IMR-90 (cell line): ENCODE measurements around the gene APAF1. TPM values are rescaled to one million over a fixed set of nuclear protein-coding genes. Genes with fewer than 3 reads are reported as not detected.

Source experiments
- ATAC-seq: fragments of 200-7000 bp; cut with Tn5 transposase; 2 replicates; pipeline ENCODE4 v1.9.1; 2020; ENCODE audit warnings: low read depth, mild to moderate bottlenecking, moderate library complexity
- BruUV-seq: library from RNA; stranded (reverse); fragments of 400-500 nt; replicated peaks from 2 replicates; lab custom pipeline; 2021; lab: Mats Ljungman, UMichigan
- CTCF ChIA-PET: fragments of 300-600 bp; formaldehyde crosslinking; extraction: SDS; loops from one replicate; lab custom pipeline; 2021; ENCODE audit warnings: antibody characterized with exemption; lab: Yijun Ruan, JAX
- POLR2A ChIA-PET: fragments of 300-600 bp; sonication (Branson Sonifier 250); formaldehyde crosslinking; loops from one replicate; lab custom pipeline; 2022; ENCODE audit warnings: antibody characterized with exemption; ENCODE audit not compliant: unreplicated experiment; lab: Charles Lee
- DNase-seq: peaks from one replicate; pipeline ENCODE4 v3.0.0; 2013
- H2AFZ ChIP-seq: replicated peaks from 2 replicates; pipeline ENCODE3; 2013; ENCODE audit warnings: low read length, mild to moderate bottlenecking; ENCODE audit not compliant: poor library complexity
- H2AK5ac ChIP-seq: 2 replicates; pipeline ENCODE4 v1.6.1; 2013; ENCODE audit warnings: low read depth, low read length, inconsistent platforms
- H2AK9ac ChIP-seq: replicated peaks from 2 replicates; pipeline ENCODE3; 2013; ENCODE audit warnings: mild to moderate bottlenecking, low read depth, low read length, moderate library complexity; ENCODE audit not compliant: poor library complexity
- H2BK120ac ChIP-seq: 2 replicates; pipeline ENCODE4 v1.6.1; 2013; ENCODE audit warnings: low read depth, low read length, inconsistent platforms
- H2BK15ac ChIP-seq: 3 replicates; pipeline ENCODE4 v1.6.1; 2013; ENCODE audit warnings: low read depth, low read length, inconsistent platforms
- H2BK20ac ChIP-seq: 2 replicates; pipeline ENCODE4 v1.6.1; 2013; ENCODE audit warnings: low read depth, mild to moderate bottlenecking, inconsistent platforms, low read length, moderate library complexity
- H2BK5ac ChIP-seq: 2 replicates; pipeline ENCODE4 v1.6.1; 2013; ENCODE audit warnings: mild to moderate bottlenecking, low read depth, low read length, inconsistent platforms; ENCODE audit not compliant: poor library complexity, severe bottlenecking
- H3K14ac ChIP-seq: replicated peaks from 2 replicates; pipeline ENCODE4 v1.6.1; 2013; ENCODE audit warnings: low read depth, low read length, inconsistent platforms
- H3K18ac ChIP-seq: 2 replicates; pipeline ENCODE4 v1.6.1; 2013; ENCODE audit warnings: low read depth, low read length, control low read depth
- H3K23ac ChIP-seq: 2 replicates; pipeline ENCODE4 v1.6.1; 2013; ENCODE audit warnings: low read depth, low read length, inconsistent platforms
- H3K27ac ChIP-seq: 2 replicates; pipeline ENCODE4 v1.5.1; 2013; ENCODE audit warnings: mild to moderate bottlenecking, control low read depth, low read length; ENCODE audit not compliant: insufficient read depth
- H3K27me3 ChIP-seq: 2 replicates; pipeline ENCODE4 v1.6.1; 2013; ENCODE audit warnings: low read length; ENCODE audit not compliant: control insufficient read depth, insufficient read depth
- H3K36me3 ChIP-seq: 2 replicates; pipeline ENCODE4 v1.6.1; 2013; ENCODE audit warnings: low read length, mixed read lengths; ENCODE audit not compliant: control insufficient read depth, insufficient read depth
- H3K4ac ChIP-seq: 2 replicates; pipeline ENCODE4 v1.6.1; 2013; ENCODE audit warnings: low read depth, low read length, inconsistent platforms
- H3K4me1 ChIP-seq: 2 replicates; pipeline ENCODE4 v1.6.1; 2013; ENCODE audit warnings: low read length, mixed read lengths; ENCODE audit not compliant: control insufficient read depth, insufficient read depth
- H3K4me2 ChIP-seq: 2 replicates; pipeline ENCODE4 v1.6.1; 2013; ENCODE audit warnings: low read depth, mild to moderate bottlenecking, control low read depth, low read length, moderate library complexity
- H3K4me3 ChIP-seq: 2 replicates; pipeline ENCODE4 v1.5.1; 2013; ENCODE audit warnings: low read depth, mild to moderate bottlenecking, control low read depth, low read length, moderate library complexity; ENCODE audit not compliant: insufficient read depth
- H3K56ac ChIP-seq: 2 replicates; pipeline ENCODE4 v1.6.1; 2013; ENCODE audit warnings: low read length, inconsistent platforms; ENCODE audit not compliant: insufficient read depth; ENCODE audit errors: extremely low read depth
- H3K79me1 ChIP-seq, 2 experiments: 2 replicates each; pipeline ENCODE4 v1.6.1; 2013; ENCODE audit warnings: low read length in 2 of 2, inconsistent platforms in 1 of 2, low read depth in 1 of 2
- H3K9ac ChIP-seq: 2 replicates; pipeline ENCODE4 v1.6.1; 2013; ENCODE audit warnings: low read depth, low read length, control low read depth
- H3K9me1 ChIP-seq: 2 replicates; pipeline ENCODE4 v1.6.1; 2013; ENCODE audit warnings: low read length, inconsistent platforms; ENCODE audit not compliant: insufficient read depth
- H3K9me3 ChIP-seq: 2 replicates; pipeline ENCODE4 v1.6.1; 2013; ENCODE audit warnings: low read length; ENCODE audit not compliant: control insufficient read depth, insufficient read depth
- H4K20me1 ChIP-seq: 2 replicates; pipeline ENCODE4 v1.6.1; 2013; ENCODE audit warnings: low read length, inconsistent platforms; ENCODE audit not compliant: insufficient read depth
- H4K5ac ChIP-seq: 2 replicates; pipeline ENCODE4 v1.6.1; 2013; ENCODE audit warnings: mild to moderate bottlenecking, low read depth, low read length, control low read depth
- H4K8ac ChIP-seq, 2 experiments: 2 replicates each; pipeline ENCODE4 v1.6.1; 2013; ENCODE audit warnings: low read depth in 2 of 2, low read length in 2 of 2, control low read depth in 1 of 2, inconsistent platforms in 1 of 2
- H4K91ac ChIP-seq: 2 replicates; pipeline ENCODE4 v1.6.1; 2013; ENCODE audit warnings: low read depth, low read length, inconsistent platforms; ENCODE audit not compliant: insufficient read depth
- BHLHE40 ChIP-seq: fragments of 150-350 bp; IDR thresholded peaks from 2 replicates; pipeline ENCODE4 v1.6.1; 2016; ENCODE audit warnings: mild to moderate bottlenecking, low read depth, low read length
- CEBPB ChIP-seq: IDR thresholded peaks from 2 replicates; pipeline ENCODE4 v1.6.1; 2012; ENCODE audit warnings: low read depth, low read length, improper control_type of control experiment
- CHD1 ChIP-seq: IDR thresholded peaks from 2 replicates; pipeline ENCODE4 v1.6.1; 2012; ENCODE audit warnings: low read depth, low read length, improper control_type of control experiment
- CTCF ChIP-seq: conservative IDR thresholded peaks from 2 replicates; pipeline ENCODE4 v1.5.1; 2012; ENCODE audit warnings: mild to moderate bottlenecking, low read depth, low read length, improper control_type of control experiment
- ELK1 ChIP-seq: fragments of 150-350 bp; IDR thresholded peaks from 2 replicates; pipeline ENCODE4 v1.6.1; 2016; ENCODE audit warnings: low read depth, mild to moderate bottlenecking, low read length, moderate library complexity, borderline replicate concordance
- FOS ChIP-seq: fragments of 150-350 bp; IDR thresholded peaks from 2 replicates; pipeline ENCODE4 v1.6.1; 2016; ENCODE audit warnings: low read depth, low read length
- MAFK ChIP-seq: IDR thresholded peaks from 2 replicates; pipeline ENCODE4 v1.6.1; 2012; ENCODE audit warnings: low read depth, low read length, improper control_type of control experiment
- MAZ ChIP-seq: IDR thresholded peaks from 2 replicates; pipeline ENCODE4 v1.6.1; 2012; ENCODE audit warnings: low read depth, mild to moderate bottlenecking, low read length, improper control_type of control experiment, moderate library complexity, borderline replicate concordance
- MXI1 ChIP-seq: IDR thresholded peaks from 2 replicates; pipeline ENCODE4 v1.6.1; 2012; ENCODE audit warnings: low read depth, mild to moderate bottlenecking, low read length, moderate library complexity, borderline replicate concordance
- NFE2L2 ChIP-seq: fragments of 150-350 bp; IDR thresholded peaks from 2 replicates; pipeline ENCODE4 v1.6.1; 2016; ENCODE audit warnings: low read depth, mild to moderate bottlenecking, low read length
- POLR2A ChIP-seq: IDR thresholded peaks from 2 replicates; pipeline ENCODE4 v1.6.1; 2012; ENCODE audit warnings: mild to moderate bottlenecking, low read depth, low read length
- RAD21 ChIP-seq: IDR thresholded peaks from 2 replicates; pipeline ENCODE4 v1.6.1; 2012; ENCODE audit warnings: low read length, improper control_type of control experiment
- RCOR1 ChIP-seq: IDR thresholded peaks from 2 replicates; pipeline ENCODE4 v1.6.1; 2012; ENCODE audit warnings: mild to moderate bottlenecking, low read length, improper control_type of control experiment; ENCODE audit not compliant: insufficient replicate concordance
- RFX5 ChIP-seq: IDR thresholded peaks from 2 replicates; pipeline ENCODE4 v1.8.0; 2012; ENCODE audit warnings: low read depth, mild to moderate bottlenecking, low read length, moderate library complexity
- SMC3 ChIP-seq: fragments of 150-350 bp; IDR thresholded peaks from 2 replicates; pipeline ENCODE4 v1.6.1; 2016; ENCODE audit warnings: low read depth, mild to moderate bottlenecking, antibody characterized with exemption, low read length, moderate library complexity
- USF2 ChIP-seq: fragments of 150-350 bp; IDR thresholded peaks from 2 replicates; pipeline ENCODE4 v1.6.1; 2017; ENCODE audit warnings: mild to moderate bottlenecking, antibody characterized with exemption, low read length, low read depth
- WGBS, 2 experiments: methylation state at CpG; one replicate each; pipeline versions ENCODE4 v1.1.5 to v1.1.7; 2013; ENCODE audit warnings: missing lambda C conversion rate in 2 of 2; ENCODE audit not compliant: insufficient read length in 1 of 2; ENCODE audit errors: extremely low coverage in 2 of 2; 5-methylcytosine and 5-hydroxymethylcytosine counted together
- dilution Hi-C: fragments of 300-500 bp; cut with HindIII; formaldehyde crosslinking; loops from one replicate; pipeline ENCODE4 v1.14.3; 2018; ENCODE audit warnings: low sequenced_read_pairs; ENCODE audit not compliant: unreplicated experiment
- in situ Hi-C: fragments of 300-500 bp; cut with MboI; formaldehyde crosslinking; loops from 3 replicates; pipeline ENCODE4 v1.14.3; 2019; ENCODE audit warnings: low sequenced_read_pairs, inconsistent platforms, mixed read lengths
- intact Hi-C: fragments of 100-400 bp; cut with micrococcal nuclease; formaldehyde crosslinking; loops from 2 replicates; pipeline ENCODE4 v1.10.0; 2022
- polyA plus RNA-seq, 3 experiments: library from polyadenylated mRNA; depleted of rRNA; stranded (reverse); fragments of >200 nt; gene quantifications; 2 replicates each; pipeline ENCODE4 v1.2.3, GENCODE V29; 2012; ENCODE audit warnings: low replicate concordance in 1 of 3
- total RNA-seq: library from RNA; depleted of rRNA; stranded (reverse); fragments of >200 nt; gene quantifications from 2 replicates; pipeline ENCODE4 v1.2.3, GENCODE V29; 2012

APAF1 gene
- total and polyA plus RNA-seq, 2 of the 4 experiments (the other 2 are of a cell fraction): 10.9 to 32.8 TPM

GRCh38 chr12:98678236-98678945 is 33.3 kb downstream of the APAF1 start:
- no peak overlapping the region for H3K14ac ChIP-seq
- no peak overlapping the region for H4K5ac ChIP-seq
- H4K20me1 ChIP-seq: no peaks in the 10 kb centered on the region
- H2AK9ac ChIP-seq: no peak overlapping the region
- in situ Hi-C loops (no loop called here), intact Hi-C loops (no loop called here), dilution Hi-C loops (no loop called here)
- H3K4me1 ChIP-seq: no peaks in the 10 kb centered on the region
- no peak overlapping the region for H4K8ac ChIP-seq
- 96% methylated on average over 12 of the region's 15 CpGs; no CpG with 5 or more reads in 1 of the 2 experiments for WGBS, 2 experiments
- no TSS peak for BruUV-seq
- H3K9me1 ChIP-seq: no peaks in the 10 kb centered on the region
- ChIA-PET CTCF (no interaction called here), POLR2A (no interaction called here)
- H4K91ac ChIP-seq: no peak overlapping the region
- ATAC-seq (no peak), DNase-seq (no peak)
- no peaks in the 10 kb centered on the region for H3K27me3 ChIP-seq
- no peak overlapping the region for H2BK120ac ChIP-seq
- H3K4me2 ChIP-seq: no peak overlapping the region
- H2BK20ac ChIP-seq: no peak overlapping the region
- H3K9me3 ChIP-seq: no peaks in the 10 kb centered on the region
- peaks cover 1 to 8% of the 10 kb centered on the region in 2 experiments for H3K79me1 ChIP-seq
- no peak overlapping the region for H2BK5ac ChIP-seq
- no peak overlapping the region for H3K23ac ChIP-seq
- no peak overlapping the region for H3K4ac ChIP-seq
- no peak overlapping the region for H2AK5ac ChIP-seq
- H3K27ac ChIP-seq: no peak overlapping the region
- no peak overlapping the region for H3K18ac ChIP-seq
- no peak overlapping the region for H2BK15ac ChIP-seq
- no peak overlapping the region for H2AFZ ChIP-seq
- H3K4me3 ChIP-seq: no peak overlapping the region
- H3K9ac ChIP-seq: no peak overlapping the region
- peaks cover 37% of the 10 kb centered on the region for H3K36me3 ChIP-seq
- TF ChIP-seq NFE2L2: no peak
- TF ChIP-seq RCOR1: no peak
- TF ChIP-seq ELK1: no peak
- no peak for TF ChIP-seq RFX5
- TF ChIP-seq RAD21: no peak
- TF ChIP-seq SMC3: no peak
- no peak for TF ChIP-seq MXI1
- TF ChIP-seq MAFK: no peak
- no peak for TF ChIP-seq FOS
- TF ChIP-seq USF2: no peak
- no peak for TF ChIP-seq POLR2A
- TF ChIP-seq CHD1: no peak
- no peak for TF ChIP-seq CEBPB
- TF ChIP-seq CTCF: no peak
- no peak for TF ChIP-seq MAZ
- TF ChIP-seq BHLHE40: no peak
- no peak overlapping the region for H3K56ac ChIP-seq
